ENCODE measurements around the gene GREB1.

GREB1 gene

DNA sequence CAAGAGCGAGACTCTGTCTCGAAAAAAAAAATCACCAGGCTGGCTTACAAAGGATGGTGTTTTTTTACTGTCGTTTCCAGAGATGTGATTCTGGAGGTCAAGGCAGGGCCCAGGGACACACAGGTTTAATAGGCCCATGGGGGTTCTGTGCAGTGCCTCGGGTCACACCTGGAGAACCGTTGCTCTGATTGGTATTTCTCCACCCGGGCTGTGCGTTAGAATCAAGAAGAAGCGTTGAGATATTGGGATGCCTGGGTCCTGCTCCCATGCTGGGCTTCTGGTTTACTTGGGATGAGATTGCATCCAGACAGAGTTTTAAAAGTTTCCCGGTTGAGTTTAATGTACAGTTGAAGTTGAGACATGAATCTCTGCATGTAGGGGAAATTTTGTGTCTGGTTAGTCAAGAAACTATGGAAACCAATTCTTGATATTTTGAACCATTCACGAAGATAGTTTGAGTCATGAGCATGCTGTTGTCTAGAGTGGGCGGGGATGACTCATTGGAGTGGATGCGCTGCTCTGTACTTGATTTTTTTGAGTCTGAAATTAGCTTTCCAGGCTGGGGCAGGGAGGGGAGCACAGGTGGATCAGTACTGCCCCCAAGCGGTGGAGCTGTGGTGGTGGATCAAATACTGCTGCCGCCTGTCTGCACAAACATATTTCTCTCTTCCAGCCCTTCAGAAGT is 50.1 kb downstream of the GREB1 start:
- Histone ChIP-seq H3K4me3 (ENCODE audit: low read depth in 1 of 2, low read length in 1 of 2) (no peak overlapping the region), H3K36me3 (no peaks in the 10 kb centered on the region), H3K27me3 (no peaks in the 10 kb centered on the region), H3K9me3 (no peaks in the 10 kb centered on the region), H3K27ac (no peak overlapping the region), H3K4me1 (ENCODE audit: control insufficient read depth in 1 of 2, insufficient read depth in 1 of 2, low read depth in 1 of 2, low read length in 1 of 2) (no peaks in the 10 kb centered on the region)
- TF ChIP-seq CTCF (IDR thresholded peaks at IDR 0.05) = no peak

DNA sequence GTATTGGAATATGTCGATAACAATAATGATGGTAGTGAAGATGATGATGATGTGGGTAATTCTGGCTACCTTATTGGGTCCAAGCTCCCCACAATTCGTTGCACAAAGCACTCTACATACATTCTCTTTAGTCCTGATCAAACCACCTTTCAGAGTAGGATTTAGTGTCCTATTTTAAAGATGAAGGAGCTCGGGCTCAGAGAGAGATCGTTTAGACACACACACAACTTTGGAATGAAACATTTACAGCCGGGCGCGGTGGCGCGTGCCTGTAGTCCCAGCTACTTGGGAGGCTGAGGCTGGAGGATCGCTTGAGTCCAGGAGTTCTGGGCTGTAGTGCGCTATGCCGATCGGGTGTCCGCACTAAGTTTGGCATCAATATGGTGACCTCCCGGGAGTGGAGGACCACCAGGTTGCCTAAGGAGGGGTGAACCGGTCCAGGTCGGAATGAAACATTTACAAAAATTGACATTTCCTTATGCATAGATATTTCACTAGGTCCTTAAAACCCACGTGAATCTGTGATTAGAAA is 50.7 kb downstream of the GREB1 start:
- Histone ChIP-seq H3K9me3 (no peaks in the 10 kb centered on the region), H3K27me3 (no peaks in the 10 kb centered on the region), H3K4me1 (ENCODE audit: control insufficient read depth in 1 of 2, insufficient read depth in 1 of 2, low read depth in 1 of 2, low read length in 1 of 2) (no peaks in the 10 kb centered on the region), H3K4me3 (ENCODE audit: low read depth in 1 of 2, low read length in 1 of 2) (no peak overlapping the region), H3K36me3 (no peaks in the 10 kb centered on the region), H3K27ac (no peak overlapping the region)
- TF ChIP-seq CTCF (IDR thresholded peaks at IDR 0.05) = no peak

- no peak overlapping the region for H3K27ac ChIP-seq
- TF ChIP-seq CTCF (IDR thresholded peaks at IDR 0.05) = no peak
- no peaks in the 10 kb centered on the region for H3K27me3 ChIP-seq
- H3K4me3 ChIP-seq (ENCODE audit: low read depth in 1 of 2, low read length in 1 of 2) = no peak overlapping the region
- no peaks in the 10 kb centered on the region for H3K4me1 ChIP-seq (ENCODE audit: control insufficient read depth in 1 of 2, insufficient read depth in 1 of 2, low read depth in 1 of 2, low read length in 1 of 2)
- no peaks in the 10 kb centered on the region for H3K9me3 ChIP-seq
- H3K36me3 ChIP-seq = no peaks in the 10 kb centered on the region
These were observed 51.2 kb downstream of the GREB1 start for GRCh38 chr2:11585071-11585470.

DNA sequence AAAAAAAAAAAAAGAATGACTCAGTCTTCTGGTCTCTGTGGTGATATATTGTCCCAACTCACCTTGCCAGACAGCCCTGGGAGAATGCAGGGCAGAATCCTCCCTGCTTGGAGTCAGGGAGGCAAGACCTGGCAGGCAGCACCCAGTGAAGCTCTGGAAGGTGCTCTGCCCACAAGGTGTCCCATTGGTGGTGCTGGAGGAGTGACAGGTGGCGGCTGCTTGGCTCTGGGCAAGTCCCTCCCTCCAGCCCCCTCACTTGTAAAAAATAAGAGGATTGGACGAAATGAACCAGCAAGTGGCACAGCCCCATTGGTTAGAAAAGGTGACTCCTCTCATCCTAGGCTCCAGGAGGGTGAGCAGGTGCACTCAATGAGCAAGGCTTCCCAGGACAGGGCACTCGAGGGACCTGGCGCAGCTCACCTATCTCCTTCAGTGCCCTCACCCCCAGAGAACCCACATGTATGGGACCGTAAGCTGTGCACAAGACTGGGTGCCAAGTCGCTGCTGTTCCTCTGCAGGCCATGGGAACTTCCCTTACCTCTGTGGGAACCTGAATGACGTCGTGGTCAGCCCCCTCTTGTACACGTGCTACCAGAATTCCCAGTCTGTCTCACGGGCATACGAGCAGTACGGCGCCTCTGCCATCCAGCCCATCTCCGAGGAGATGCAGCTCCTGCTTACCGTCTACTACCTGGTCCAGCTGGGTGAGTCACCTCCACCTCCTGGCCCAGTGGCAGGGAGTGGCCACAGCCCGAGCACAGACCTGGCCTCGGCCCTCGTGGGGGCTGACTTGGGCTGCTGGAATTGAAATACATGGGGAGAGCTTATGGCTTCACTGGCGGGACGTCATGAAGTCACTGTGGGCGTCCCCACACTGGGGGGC is 54.6 kb downstream of the GREB1 start:
- Histone ChIP-seq H3K9me3 (no peaks in the 10 kb centered on the region), H3K27ac (no peak overlapping the region), H3K36me3 (no peaks in the 10 kb centered on the region), H3K27me3 (no peaks in the 10 kb centered on the region), H3K4me1 (ENCODE audit: control insufficient read depth in 1 of 2, insufficient read depth in 1 of 2, low read depth in 1 of 2, low read length in 1 of 2) (no peaks in the 10 kb centered on the region), H3K4me3 (ENCODE audit: low read depth in 1 of 2, low read length in 1 of 2) (no peak overlapping the region)
- TF ChIP-seq CTCF (IDR thresholded peaks at IDR 0.05) = no peak

- H3K27me3 ChIP-seq = no peaks in the 10 kb centered on the region
- no peak overlapping the region for H3K27ac ChIP-seq
- no peak for TF ChIP-seq CTCF (IDR thresholded peaks at IDR 0.05)
- H3K36me3 ChIP-seq = no peaks in the 10 kb centered on the region
- no peak overlapping the region for H3K4me3 ChIP-seq (ENCODE audit: low read depth in 1 of 2, low read length in 1 of 2)
- H3K4me1 ChIP-seq (ENCODE audit: control insufficient read depth in 1 of 2, insufficient read depth in 1 of 2, low read depth in 1 of 2, low read length in 1 of 2) = no peaks in the 10 kb centered on the region
- no peaks in the 10 kb centered on the region for H3K9me3 ChIP-seq
These were observed 55.6 kb downstream of the GREB1 start for GRCh38 chr2:11589316-11589940.
